DMS53 (cell line): ENCODE data around the gene FRMD4A.
"Not testable (repeated sequence)": the region's sequence is repeated elsewhere in the genome, so short reads cannot be mapped to it uniquely, and the experiment has no call there.

Experiments
- DNase-seq: peaks from one replicate; lab custom pipeline; 2025; lab: John Stamatoyannopoulos, UW

Gene FRMD4A

DNA sequence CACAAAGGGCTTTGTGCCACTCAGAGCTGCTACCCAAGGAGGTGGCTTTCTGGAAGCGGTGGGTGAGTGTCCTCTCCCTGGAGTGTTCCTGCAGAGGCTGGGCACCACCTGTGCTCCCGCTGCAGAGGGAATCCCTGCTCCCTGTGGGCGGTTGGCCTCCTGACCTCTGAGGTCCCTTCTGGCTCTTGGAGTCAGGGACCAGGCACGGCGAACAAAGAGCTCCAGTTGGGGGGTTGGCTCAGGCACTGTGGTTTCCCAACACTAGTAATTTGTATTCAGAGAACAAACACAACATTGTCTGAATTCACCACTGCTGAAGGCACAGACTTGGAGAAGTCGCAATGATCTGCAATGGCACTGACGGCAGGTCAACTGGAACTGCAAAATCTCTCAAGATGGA, 415.0 kb downstream of the FRMD4A start:
- no peak for DNase-seq

DNA sequence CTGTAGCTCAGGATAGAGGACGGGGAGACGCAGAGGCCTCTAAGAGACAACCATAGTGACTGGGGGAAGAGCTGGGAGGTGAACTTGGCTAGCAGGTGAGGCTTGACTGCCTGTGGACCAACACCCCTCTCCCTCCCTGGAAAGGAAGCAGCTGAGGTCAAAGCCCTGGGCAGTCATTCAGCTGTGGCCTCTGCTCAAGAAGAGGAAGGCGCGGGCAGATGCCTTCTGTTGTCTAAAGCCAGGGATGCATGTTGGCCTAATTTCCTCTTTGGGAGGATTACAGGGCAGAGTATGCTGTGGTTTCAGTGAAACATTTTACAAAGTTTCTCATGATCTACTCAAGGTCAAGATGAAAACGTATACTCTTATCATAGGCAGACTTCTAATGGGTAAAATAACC, 416.8 kb downstream of the FRMD4A start:
- no peak for DNase-seq

DNA sequence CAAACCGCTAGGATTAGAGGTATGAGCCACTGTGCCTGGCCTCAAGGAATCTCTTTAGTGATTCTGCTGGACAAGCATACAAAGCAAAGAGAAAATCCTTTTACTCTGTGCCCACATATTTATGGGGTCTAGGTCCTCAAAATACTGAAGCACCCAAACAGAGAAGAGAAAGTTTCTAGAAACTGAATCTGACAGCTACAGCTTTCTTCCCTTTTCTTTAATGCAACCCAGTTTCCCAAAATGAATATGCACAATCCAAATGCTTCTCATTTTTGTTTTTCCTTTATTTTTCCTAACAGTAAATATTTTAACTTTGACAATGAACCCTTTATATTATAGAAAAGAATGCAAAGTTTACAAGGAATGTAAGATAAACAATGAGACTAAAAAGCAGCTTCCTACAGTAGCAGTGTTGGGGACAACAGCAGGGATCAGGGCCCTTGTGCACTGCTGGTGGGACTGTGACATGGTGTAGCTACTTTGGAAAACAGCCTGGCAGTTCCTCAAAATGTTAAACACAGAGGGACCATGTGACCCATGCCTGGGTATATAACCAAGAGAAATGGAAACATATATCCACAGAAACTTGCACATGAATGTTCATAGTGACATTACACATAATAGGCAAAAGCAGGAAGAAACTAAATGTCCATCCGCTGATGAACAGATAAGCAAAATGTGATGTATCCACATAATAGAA, 418.8 kb downstream of the FRMD4A start:
- no peak for DNase-seq

DNA sequence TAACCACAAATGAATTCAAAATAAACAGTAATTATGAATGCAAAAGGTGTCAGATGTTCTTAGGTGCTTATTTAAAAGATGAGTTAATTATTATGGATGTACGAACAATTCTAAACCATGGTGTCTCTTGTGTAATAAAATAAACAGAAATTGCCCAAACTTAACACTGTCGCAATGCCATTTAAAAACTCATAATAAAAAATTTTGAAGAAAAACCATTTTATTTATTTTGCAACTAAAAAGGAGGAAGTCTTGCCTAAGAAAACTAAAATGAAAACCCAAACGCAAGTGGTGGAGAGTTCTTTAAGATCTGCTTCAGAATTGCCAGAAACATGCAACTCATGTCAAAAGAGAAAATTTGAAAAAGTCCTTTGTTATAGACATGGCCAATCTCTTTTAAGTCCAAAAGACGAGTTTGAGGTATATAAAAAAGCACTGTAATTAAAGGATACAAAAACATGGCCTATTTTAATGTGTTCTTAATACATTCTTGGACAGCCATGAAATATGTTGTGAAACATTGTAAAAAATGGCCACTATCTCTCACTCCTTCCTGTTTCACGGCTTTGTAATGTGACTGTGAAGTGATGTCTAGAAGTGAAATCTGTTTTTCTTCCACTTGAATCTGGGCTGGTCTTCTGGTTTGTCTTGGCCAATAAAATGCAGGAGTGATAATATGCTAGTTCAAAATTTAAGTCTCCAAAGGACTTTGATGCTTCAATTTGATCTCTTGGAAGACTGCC, 421.0 kb downstream of the FRMD4A start:
- no peak for DNase-seq

DNA sequence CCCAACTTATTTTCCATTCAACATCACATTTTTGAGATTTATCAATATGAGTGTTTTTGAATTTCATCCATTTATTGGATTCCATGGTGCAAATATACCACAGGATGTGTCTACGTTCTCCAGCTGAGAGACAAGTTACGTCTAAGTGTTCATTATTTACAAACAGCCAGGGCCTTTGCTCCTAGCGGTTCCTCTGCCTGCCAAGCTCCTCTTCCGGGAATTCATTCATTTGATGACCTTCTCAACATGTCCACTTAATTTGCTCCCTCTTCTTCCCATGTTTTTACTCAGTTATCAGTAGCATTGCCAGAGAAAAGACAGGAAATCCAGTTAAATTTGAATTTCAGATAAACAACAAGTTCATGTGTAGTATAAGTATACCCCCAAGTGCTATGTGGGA, 422.2 kb downstream of the FRMD4A start:
- DNase-seq, result no peak

DNA sequence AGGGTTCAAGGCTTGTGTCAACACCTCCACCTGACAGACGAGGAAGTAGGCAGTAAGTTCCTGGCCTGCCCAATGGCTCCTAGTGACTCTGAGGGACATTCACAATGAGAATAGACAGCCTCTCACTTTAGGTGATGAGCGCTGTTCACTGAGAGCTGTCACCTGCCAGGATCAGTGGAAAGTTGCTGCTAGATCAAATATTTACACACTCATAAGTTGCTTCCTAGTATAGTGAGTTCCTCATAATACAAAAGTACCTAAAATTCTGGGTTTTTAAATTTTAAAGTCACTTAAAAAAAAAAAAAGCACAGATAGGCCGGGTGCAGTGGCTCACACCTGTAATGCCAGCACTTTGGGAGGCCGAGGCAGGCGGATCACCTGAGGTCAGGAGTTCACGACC, 423.2 kb downstream of the FRMD4A start:
- DNase-seq, result peak; percentile 76

DNA sequence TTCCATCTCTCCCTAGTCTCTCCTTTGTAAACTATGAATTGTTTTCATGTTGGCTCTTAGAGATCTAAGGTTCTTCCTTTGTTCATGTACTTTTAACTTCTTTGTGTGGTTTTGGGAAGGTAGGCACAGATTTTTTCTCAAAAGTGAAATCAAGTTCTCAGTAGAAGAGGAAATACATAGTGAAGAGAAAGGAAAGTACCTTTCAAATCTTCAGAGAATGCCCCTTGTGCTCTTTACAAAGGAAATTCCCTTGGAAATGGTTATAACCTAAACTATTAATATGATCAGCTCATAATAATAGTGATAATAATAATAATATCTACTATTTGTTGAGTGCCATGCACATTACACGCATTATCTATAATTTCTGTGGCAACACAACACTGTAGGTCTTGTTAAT, 425.4 kb downstream of the FRMD4A start:
- DNase-seq, result no peak

DNA sequence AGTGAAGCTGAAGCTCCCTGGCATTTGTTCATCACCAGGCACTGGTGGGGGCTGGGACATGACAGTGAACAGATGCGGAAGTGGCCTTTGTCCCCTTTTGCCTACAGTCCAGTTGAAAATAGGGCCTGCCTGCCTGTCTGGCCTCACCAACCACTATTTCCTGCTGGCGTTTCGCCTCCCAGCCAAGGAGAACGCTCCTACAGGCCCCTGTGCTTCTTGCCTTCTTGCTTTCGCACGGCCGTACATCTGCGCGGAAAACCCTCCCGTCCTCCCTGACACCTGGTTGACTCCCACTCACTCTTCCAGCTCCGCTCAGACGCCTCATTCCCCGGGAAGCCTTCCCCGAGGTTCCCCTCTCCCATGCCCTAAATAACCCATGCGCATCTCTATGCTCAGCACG, 426.7 kb downstream of the FRMD4A start:
- no peak for DNase-seq

DNA sequence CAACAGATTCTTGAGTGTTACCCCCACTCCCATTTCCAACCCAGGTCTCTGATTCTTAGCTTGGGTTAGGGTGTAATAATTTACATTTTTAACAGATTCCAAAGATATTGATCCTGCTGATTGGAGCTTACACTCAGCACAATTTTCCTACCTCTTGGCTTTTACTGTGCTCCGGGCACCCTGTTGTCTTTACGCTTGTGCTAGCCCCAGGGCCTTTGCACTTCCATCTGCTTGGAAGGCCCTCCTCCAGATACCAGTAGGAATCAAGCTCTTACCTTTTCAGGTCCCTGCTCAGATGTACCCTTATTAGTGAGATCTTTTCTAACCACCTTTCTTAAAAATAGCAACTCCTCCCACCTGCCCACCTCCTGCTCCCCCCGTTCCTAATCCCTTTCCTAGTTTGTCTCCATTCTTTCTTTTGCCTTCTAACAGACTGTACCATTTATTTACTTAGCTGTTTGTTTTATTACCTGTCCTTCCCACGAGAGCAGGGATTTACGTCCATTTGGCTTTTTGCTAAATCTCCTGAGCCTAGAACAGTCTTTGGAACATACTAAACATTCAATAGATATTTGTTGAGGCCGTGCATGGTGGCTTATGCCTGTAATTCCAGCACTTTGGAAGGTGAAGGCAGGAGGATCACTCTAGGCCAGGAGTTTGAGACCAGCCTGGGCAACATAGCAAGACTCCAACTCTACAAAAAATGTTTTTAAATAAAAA, 427.7 kb downstream of the FRMD4A start:
- no peak for DNase-seq

DNA sequence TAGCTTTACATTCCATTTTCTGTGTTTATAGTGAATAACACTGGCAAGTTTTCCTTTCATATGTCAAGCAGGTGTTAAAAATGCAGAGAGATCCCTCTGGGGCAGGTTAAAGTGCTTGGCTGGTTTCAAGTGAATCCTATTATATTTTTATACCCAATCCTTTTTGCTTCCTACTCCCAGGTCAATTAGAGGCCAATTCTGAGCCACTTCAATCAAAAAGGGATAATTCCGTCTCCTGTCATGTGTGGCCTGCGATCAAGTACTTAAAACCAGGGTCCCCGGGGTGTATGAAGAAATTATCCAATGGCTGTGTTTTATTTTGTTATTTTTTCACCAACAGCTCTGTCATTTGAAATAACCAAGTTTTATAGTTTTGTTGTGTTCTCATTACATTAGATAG, 430.8 kb downstream of the FRMD4A start:
- no peak for DNase-seq

DNA sequence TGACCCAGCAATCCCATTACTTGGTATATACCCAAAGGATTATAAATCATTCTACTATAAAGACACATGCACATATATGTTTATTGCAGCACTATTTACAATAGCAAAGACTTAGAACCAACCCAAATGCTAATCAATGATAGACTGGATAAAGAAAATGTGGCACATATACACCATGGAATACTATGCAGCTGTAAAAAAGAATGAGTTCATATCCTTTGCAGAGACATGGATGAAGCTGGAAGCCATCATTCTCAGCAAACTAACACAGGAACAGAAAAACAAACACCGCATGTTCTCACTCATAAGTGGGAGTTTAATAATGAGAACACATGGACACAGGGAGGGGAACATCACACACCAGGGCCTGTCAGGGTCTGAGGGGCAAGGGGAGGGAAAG, 434.6 kb downstream of the FRMD4A start:
- not testable (repeated sequence) for DNase-seq

DNA sequence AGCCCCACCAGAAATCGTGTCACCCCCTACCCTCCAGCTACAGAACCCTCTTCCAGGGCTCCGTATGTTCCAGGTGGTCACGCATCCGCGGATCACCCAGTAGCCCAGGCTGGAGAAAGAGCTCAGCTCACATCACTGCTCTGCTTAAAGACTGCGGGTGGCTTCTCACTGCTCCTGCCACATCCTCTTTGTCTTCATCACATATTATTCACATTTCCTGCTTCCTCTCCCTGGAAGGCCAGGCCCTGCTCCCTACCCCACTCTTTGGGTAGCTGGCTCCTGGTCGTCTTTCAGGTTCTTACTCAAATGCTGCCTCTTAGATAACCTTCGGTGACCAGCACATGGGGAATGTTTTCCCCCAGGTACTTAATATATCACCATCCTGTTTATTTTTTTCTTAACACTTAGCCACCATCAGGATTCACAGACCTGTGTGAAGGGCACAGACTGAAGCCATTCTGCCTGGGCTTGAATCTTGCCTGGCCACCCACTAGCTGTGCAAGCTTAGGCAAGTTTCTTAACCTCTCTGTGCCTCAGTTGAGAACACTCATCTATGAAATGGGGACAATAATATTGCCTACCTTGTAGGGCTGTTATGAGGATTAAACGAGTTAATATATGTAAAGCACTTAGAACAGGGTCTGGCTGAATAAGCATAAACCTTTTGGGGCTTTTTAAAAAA, 436.2 kb downstream of the FRMD4A start:
- DNase-seq, result no peak

DNA sequence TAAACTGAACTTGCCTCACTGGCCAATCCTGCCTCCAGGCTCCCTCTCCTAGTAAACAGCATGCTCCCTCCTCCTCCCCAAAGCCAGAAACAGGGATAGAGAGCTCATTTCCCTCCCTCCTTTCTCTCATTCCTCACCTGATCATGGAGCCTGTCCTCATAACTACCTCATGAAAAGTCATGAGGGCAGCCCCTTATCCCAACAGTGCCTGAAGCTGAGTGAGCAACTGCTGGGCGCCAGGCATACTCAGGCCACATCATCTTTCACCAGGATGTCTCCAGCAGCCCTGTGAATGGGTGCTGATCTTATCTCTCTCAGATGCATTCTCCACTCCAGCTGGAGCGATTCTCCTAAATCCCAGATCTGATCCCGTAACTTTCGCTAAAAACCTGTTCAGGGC, 436.8 kb downstream of the FRMD4A start:
- no peak for DNase-seq

DNA sequence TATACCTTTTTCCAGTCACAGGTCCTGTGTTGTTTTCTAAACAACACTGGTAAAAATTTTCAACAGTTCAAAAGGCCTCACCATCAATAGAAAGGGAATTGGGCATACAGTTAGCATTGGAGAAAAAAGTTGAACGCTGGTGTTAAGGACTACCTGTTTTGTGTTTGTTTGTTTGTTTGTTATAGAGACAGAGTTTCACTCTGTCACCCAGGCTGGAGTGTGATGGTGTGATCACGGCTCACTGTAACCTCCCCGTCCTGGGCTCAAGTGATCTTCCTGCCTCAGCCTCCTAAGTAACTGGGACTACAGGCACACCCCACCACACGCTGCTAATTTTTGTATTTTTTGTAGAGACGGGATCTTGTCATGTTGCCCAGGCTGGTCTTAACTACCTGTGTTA, 437.9 kb downstream of the FRMD4A start:
- no peak for DNase-seq

DNA sequence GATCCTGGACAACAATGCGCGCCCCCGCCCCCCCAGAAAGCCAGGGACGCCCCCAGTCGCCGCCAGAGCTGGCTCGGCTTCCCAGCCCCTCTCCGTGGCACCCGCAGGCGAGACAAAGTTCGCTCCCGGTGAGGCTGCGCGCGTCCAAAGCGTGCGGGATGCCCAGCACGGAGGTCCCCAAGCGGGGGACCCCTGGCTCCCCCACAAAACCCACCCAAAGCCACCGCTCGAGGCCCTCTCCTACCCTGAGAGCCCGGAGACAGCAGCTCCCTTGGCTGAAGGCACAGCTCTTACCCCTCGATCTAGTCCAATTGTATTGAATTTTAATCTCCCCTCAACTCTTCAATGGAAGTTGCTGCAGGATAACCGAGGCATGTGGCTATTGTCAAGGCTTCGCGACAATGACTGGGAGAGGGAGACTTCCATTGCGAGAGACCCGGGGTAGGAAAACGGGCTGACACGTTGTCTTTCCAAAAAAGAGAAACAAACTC, 438.7 kb downstream of the FRMD4A start:
- DNase-seq, result peak; percentile 36

DNA sequence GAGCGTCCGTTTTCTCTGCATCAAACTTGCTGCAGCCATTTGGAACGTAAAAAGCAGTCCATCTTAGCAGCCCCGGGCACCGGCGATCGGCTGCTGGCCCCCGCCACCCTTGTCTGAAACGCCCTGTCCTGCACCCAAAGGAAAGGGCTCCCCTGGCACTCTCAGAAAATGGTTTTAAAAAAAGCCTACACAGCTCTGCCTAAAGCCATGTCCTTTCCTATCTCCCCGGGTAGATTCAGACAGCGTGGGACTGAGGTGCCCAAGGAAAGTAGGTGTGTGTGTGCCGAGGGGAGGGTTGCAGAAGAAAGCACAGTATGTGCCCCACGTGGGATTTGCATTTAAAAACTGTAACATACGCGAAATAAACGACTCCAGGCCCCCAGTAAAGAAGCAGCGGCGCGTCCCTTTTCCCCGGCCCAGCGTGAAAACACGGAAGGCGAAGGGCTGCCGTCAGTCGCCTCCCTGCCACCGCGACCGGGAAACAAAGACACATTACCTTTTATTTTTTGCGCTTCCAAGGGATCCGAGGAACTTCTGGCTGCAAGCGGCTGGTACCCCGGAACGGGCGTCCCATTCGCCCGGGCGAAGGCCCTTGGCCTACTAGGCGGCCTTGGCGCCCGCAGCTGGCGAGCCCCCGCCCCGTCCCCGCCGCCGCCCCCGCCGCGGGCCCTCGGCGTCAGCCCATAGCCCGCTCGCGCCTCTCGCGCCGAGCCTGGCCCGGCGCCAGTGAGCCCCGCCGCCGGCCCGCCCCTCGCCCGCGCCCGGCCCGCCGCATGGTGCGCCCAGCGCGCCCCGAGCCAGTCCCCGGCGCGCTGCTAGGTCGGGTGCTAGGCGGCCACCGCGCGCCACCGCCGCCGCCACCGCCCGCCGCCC, 439.4 kb downstream of the FRMD4A start:
- DNase-seq, result peak; percentile 50

DNA sequence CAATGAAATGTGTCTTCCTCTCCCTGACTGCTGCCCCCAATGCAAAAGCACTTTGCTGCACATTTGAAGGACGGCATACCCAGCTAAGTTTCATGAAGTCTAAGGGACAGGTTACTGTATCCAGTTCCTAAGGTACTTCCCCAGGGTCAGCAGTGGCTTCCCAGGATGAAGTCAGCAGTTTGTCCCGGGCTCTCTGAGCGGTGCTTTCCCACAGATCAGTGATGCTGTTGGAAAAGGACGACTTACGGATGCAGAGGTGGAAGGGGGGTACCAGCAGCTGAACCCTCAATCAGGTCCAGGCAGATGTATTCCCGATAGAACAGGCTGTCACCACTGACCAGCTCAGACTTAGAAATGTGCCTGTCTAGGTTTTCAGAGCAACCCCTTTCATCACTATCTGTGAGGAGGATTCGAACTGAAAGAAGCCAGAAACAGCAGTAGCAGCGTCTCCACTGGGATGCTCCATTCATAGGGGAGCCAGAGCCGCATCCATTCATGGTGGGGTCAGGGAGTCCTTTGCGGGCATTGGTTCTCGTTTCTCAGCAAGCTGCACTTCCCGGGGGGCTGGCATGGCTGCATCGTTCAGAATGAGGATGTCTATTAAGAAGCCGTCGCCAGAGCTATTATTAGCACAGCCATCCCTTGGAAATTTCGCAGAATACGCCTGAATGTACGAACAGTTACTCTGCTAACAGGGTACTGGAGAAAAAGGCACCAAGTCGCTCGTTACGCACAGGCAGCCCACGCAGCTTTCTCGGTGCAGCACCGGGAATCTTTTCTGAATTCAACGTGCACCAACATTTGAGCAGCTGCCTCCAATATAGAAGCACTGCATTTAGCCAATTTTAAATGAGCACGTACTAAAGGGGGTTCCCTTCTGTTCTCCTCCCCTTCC, 440.2 kb downstream of the FRMD4A start:
- no peak for DNase-seq

DNA sequence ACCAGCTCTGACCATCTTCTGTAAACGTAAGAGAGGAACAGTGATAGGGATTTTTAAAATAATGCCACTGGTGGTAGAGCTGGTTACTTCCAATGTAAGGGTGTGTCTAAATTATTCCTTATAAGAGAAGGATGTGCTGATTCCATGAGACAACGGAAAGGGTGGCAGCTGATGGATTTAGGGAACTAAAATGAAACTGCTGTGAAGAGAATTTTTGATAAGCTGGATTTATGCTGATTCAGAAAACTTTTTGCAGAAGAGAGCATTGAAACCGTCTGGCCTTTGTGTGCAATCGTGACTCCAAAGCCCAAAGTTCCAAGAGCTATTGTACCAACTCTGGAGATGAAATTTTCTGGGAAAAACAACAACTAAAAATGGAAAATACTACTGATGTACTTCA, 443.0 kb downstream of the FRMD4A start:
- no peak for DNase-seq

DNA sequence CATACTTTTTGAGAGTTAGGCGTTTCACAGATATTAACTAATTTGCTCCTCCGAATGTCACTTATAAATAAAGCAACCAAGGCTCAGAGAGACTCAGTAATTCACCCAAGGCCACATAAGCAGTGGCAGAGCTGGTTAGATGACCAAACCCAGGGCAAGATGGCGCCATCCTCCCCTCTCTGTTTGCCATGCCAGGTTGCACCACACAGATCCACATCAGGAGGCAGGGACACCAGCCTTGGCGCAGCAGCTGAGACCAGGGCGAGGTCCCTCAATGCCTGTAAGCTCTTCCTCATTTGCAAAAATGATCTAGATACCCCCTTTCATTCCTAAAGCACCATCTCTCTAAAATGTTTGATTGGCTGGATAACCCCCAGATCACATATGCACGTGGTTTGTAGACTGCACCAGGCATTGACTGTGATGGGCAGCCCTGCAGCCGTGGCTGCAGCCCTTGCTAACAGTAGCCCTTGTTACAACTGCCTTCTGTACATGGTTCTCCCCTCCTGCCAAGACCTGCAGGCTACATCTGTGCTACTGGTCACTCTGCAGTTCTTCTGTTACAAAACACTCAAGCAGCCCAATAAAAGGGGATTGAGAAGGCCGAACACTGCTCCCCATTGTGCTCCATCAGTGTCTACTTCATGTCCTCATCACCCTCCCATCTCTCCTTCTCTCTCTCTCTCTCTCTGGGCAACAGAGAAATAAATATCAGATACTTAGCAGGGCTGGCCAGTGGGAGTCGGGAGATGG, 445.3 kb downstream of the FRMD4A start:
- no peak for DNase-seq
